Mesenchymal stem cell (in vitro differentiated cells and primary cell): ENCODE measurements around the gene IL3RA.
"Not testable (repeated sequence)": the region's sequence is repeated elsewhere in the genome, so short reads cannot be mapped to it uniquely, and the experiment has no call there.

Source experiments
- DNase-seq: peaks from one replicate; pipeline ENCODE4 v3.0.0-alpha.2; 2013
- H2AFZ ChIP-seq: one replicate; pipeline ENCODE4 v1.6.1; 2013; ENCODE audit warnings: low read depth, mild to moderate bottlenecking, control low read depth, inconsistent platforms, low read length, moderate library complexity
- H2AK5ac ChIP-seq: 2 replicates; pipeline ENCODE4 v1.6.1; 2013; ENCODE audit warnings: low read length, moderate library complexity, mild to moderate bottlenecking, inconsistent platforms; ENCODE audit not compliant: severe bottlenecking
- H2BK120ac ChIP-seq: one replicate; pipeline ENCODE4 v1.6.1; 2013; ENCODE audit warnings: low read depth, mild to moderate bottlenecking, inconsistent platforms, low read length, moderate library complexity
- H2BK12ac ChIP-seq, 2 experiments: one replicate each; pipeline ENCODE4 v1.6.1; 2013; ENCODE audit warnings: inconsistent platforms in 2 of 2, low read length in 2 of 2, mild to moderate bottlenecking in 2 of 2, moderate library complexity in 2 of 2, control low read depth in 1 of 2
- H2BK15ac ChIP-seq: one replicate; pipeline ENCODE4 v1.6.1; 2013; ENCODE audit warnings: mild to moderate bottlenecking, low read depth, inconsistent platforms; ENCODE audit not compliant: poor library complexity, severe bottlenecking
- H2BK5ac ChIP-seq: 2 replicates; pipeline ENCODE4 v1.6.1; 2013; ENCODE audit warnings: low read depth, mild to moderate bottlenecking, low read length, control low read depth, inconsistent platforms; ENCODE audit not compliant: poor library complexity, severe bottlenecking
- H3K14ac ChIP-seq, 2 experiments: one replicate each; pipeline ENCODE4 v1.6.1; 2013; ENCODE audit warnings: inconsistent platforms in 2 of 2, low read length in 2 of 2, control low read depth in 1 of 2, mild to moderate bottlenecking in 1 of 2, moderate library complexity in 1 of 2
- H3K18ac ChIP-seq, 2 experiments: one replicate each; pipeline ENCODE4 v1.6.1; 2013; ENCODE audit warnings: inconsistent platforms in 2 of 2, low read length in 2 of 2, control low read depth in 1 of 2, low read depth in 1 of 2, mild to moderate bottlenecking in 1 of 2
- H3K23ac ChIP-seq, 2 experiments: one replicate each; pipeline ENCODE4 v1.6.1; 2013; ENCODE audit warnings: inconsistent platforms in 2 of 2, low read length in 2 of 2, mild to moderate bottlenecking in 2 of 2, moderate library complexity in 2 of 2, control low read depth in 1 of 2
- H3K27ac ChIP-seq: 2 replicates; pipeline ENCODE4 v1.5.1; 2013; ENCODE audit warnings: mild to moderate bottlenecking, moderate library complexity, low read length, control low read depth, inconsistent platforms; ENCODE audit not compliant: poor library complexity, severe bottlenecking
- H3K27me3 ChIP-seq, 2 experiments: 2 replicates each; pipeline versions ENCODE4 v1.6.1 to v1.7.0; 2013; ENCODE audit warnings: low read length in 2 of 2, mild to moderate bottlenecking in 2 of 2, moderate library complexity in 2 of 2, control low read depth in 1 of 2, inconsistent platforms in 1 of 2; ENCODE audit not compliant: control insufficient read depth in 1 of 2, insufficient read depth in 1 of 2
- H3K36me3 ChIP-seq, 2 experiments: 2 replicates each; pipeline versions ENCODE4 v1.6.1 to v1.7.0; 2013; ENCODE audit warnings: low read length in 2 of 2, control low read depth in 1 of 2, inconsistent platforms in 1 of 2, low read depth in 1 of 2, mild to moderate bottlenecking in 1 of 2; ENCODE audit not compliant: insufficient read depth in 2 of 2, control insufficient read depth in 1 of 2
- H3K4ac ChIP-seq, 2 experiments: one replicate each; pipeline ENCODE4 v1.6.1; 2013; ENCODE audit warnings: inconsistent platforms in 2 of 2, low read length in 2 of 2, mild to moderate bottlenecking in 2 of 2, moderate library complexity in 2 of 2, control low read depth in 1 of 2, low read depth in 1 of 2
- H3K4me1 ChIP-seq: 2 replicates; pipeline ENCODE4 v1.6.1; 2013; ENCODE audit warnings: low read depth, low read length, control low read depth; ENCODE audit not compliant: control insufficient read depth, insufficient read depth
- H3K4me2 ChIP-seq: 2 replicates; pipeline ENCODE4 v1.6.1; 2013; ENCODE audit warnings: low read length, mild to moderate bottlenecking, inconsistent platforms; ENCODE audit not compliant: poor library complexity, severe bottlenecking
- H3K4me3 ChIP-seq, 2 experiments: 2 replicates each; pipeline versions ENCODE4 v1.5.1 to v1.7.0; 2013; ENCODE audit warnings: low read length in 2 of 2, mild to moderate bottlenecking in 2 of 2, control low read depth in 1 of 2, low read depth in 1 of 2; ENCODE audit not compliant: insufficient read depth in 1 of 2
- H3K79me1 ChIP-seq: replicated peaks from 2 replicates; pipeline ENCODE4 v1.6.1; 2013; ENCODE audit warnings: mild to moderate bottlenecking, control low read depth, low read length, inconsistent platforms; ENCODE audit not compliant: poor library complexity, severe bottlenecking
- H3K9ac ChIP-seq: 2 replicates; pipeline ENCODE4 v1.7.0; 2013; ENCODE audit warnings: mild to moderate bottlenecking, low read length, moderate library complexity
- H3K9me3 ChIP-seq: 2 replicates; pipeline ENCODE4 v1.7.0; 2013; ENCODE audit warnings: mild to moderate bottlenecking, low read length; ENCODE audit not compliant: control insufficient read depth
- H4K8ac ChIP-seq: one replicate; pipeline ENCODE4 v1.6.1; 2013; ENCODE audit warnings: inconsistent platforms, mild to moderate bottlenecking, low read length, moderate library complexity
- H4K91ac ChIP-seq: one replicate; pipeline ENCODE4 v1.6.1; 2013; ENCODE audit warnings: mild to moderate bottlenecking, low read length, inconsistent platforms
- WGBS: methylation state at CpG from one replicate; pipeline ENCODE4 v1.1.7; 2013; ENCODE audit warnings: mixed read lengths; 5-methylcytosine and 5-hydroxymethylcytosine counted together

Gene IL3RA

GRCh38 chrX:1294301-1295067 lies 42.1 kb upstream of the IL3RA start:
- Histone ChIP-seq H3K23ac (no peak overlapping the region), H2AK5ac (no peak overlapping the region), H2AFZ (no peak overlapping the region), H3K27ac (no peak overlapping the region), H3K4me1 (no peaks in the 10 kb centered on the region), H4K91ac (no peak overlapping the region), H3K4me3 (no peak overlapping the region), H3K9ac (no peak overlapping the region), H2BK12ac (no peak overlapping the region), H3K27me3 (no peaks in the 10 kb centered on the region), H2BK5ac (no peak overlapping the region), H3K14ac (no peak overlapping the region), H2BK120ac (no peak overlapping the region), H3K36me3 (no peaks in the 10 kb centered on the region), H2BK15ac (no peak overlapping the region), H3K18ac (no peak overlapping the region), H4K8ac (no peak overlapping the region), H3K4ac (no peak overlapping the region), H3K4me2 (no peak overlapping the region), H3K79me1 (no peaks in the 10 kb centered on the region), H3K9me3 (peaks cover 4% of the 10 kb centered on the region)
- 98% methylated on average over 27 of the region's 29 CpGs for WGBS
- no peak for DNase-seq

GRCh38 chrX:1295550-1295949 lies 41.0 kb upstream of the IL3RA start:
- H3K36me3 ChIP-seq: no peaks in the 10 kb centered on the region
- H2AK5ac ChIP-seq: no peak overlapping the region
- WGBS: 71% methylated on average over 9 of the region's 10 CpGs

GRCh38 chrX:1297591-1297990 lies 39.0 kb upstream of the IL3RA start:
- H3K27me3 ChIP-seq, H3K4ac ChIP-seq, H2BK12ac ChIP-seq, H3K23ac ChIP-seq, H3K9me3 ChIP-seq, H3K27ac ChIP-seq, H3K4me3 ChIP-seq, DNase-seq, H4K8ac ChIP-seq, H2AK5ac ChIP-seq, H2BK15ac ChIP-seq, H3K9ac ChIP-seq, H2BK5ac ChIP-seq, H3K4me2 ChIP-seq, H2BK120ac ChIP-seq, H3K18ac ChIP-seq, H2AFZ ChIP-seq, H3K4me1 ChIP-seq, H3K79me1 ChIP-seq, H3K36me3 ChIP-seq, H4K91ac ChIP-seq, H3K14ac ChIP-seq: not testable (repeated sequence)
- 86% methylated on average over 3 of the region's 8 CpGs for WGBS

More at GRCh38 chrX:1295550-1295949, 41.0 kb upstream of the IL3RA start:
- H3K14ac ChIP-seq: no peak overlapping the region
- H3K79me1 ChIP-seq: no peaks in the 10 kb centered on the region
- H3K4me3 ChIP-seq: no peak overlapping the region
- H2AFZ ChIP-seq: no peak overlapping the region
- H3K4me2 ChIP-seq: no peak overlapping the region
- H3K18ac ChIP-seq: no peak overlapping the region
- H3K9ac ChIP-seq: no peak overlapping the region
- no peak overlapping the region for H3K27ac ChIP-seq
- H3K4me1 ChIP-seq: no peaks in the 10 kb centered on the region
- H2BK15ac ChIP-seq: no peak overlapping the region
- no peak overlapping the region for H3K4ac ChIP-seq
- no peak overlapping the region for H3K23ac ChIP-seq
- no peak for DNase-seq
- no peak overlapping the region for H2BK12ac ChIP-seq
- no peak overlapping the region for H4K91ac ChIP-seq
- H3K27me3 ChIP-seq: no peaks in the 10 kb centered on the region
- no peak overlapping the region for H4K8ac ChIP-seq
- H3K9me3 ChIP-seq: peaks cover 4% of the 10 kb centered on the region
- H2BK5ac ChIP-seq: no peak overlapping the region
- no peak overlapping the region for H2BK120ac ChIP-seq

- H3K4me1 ChIP-seq: no peaks in the 10 kb centered on the region
- WGBS: 52% methylated on average over 14 of the region's 15 CpGs
- H3K4ac ChIP-seq: no peak overlapping the region
- no peaks in the 10 kb centered on the region for H3K36me3 ChIP-seq
- no peak overlapping the region for H3K23ac ChIP-seq
- H3K9me3 ChIP-seq: peaks cover 4% of the 10 kb centered on the region
- H2BK120ac ChIP-seq: no peak overlapping the region
- DNase-seq: no peak
- no peak overlapping the region for H3K27ac ChIP-seq
- no peak overlapping the region for H2BK15ac ChIP-seq
- H2AFZ ChIP-seq: no peak overlapping the region
- no peak overlapping the region for H2BK12ac ChIP-seq
- no peak overlapping the region for H3K14ac ChIP-seq
- no peak overlapping the region for H3K9ac ChIP-seq
- no peak overlapping the region for H4K8ac ChIP-seq
- no peak overlapping the region for H2BK5ac ChIP-seq
- no peak overlapping the region for H3K4me2 ChIP-seq
- no peaks in the 10 kb centered on the region for H3K27me3 ChIP-seq
- no peak overlapping the region for H4K91ac ChIP-seq
- H3K79me1 ChIP-seq: no peaks in the 10 kb centered on the region
- H2AK5ac ChIP-seq: no peak overlapping the region
- H3K4me3 ChIP-seq: no peak overlapping the region
- H3K18ac ChIP-seq: no peak overlapping the region
These were observed 36.1 kb upstream of the IL3RA start for GRCh38 chrX:1300449-1300848.
